Subcutaneous abdominal adipose tissue (tissue), 5 donors: ENCODE measurements around the gene C1QTNF2.

ENCODE experiments used
- H3K27ac ChIP-seq: one replicate; pipeline ENCODE4 v1.7.0; 2013; ENCODE audit warnings: low read depth, mild to moderate bottlenecking, inconsistent platforms, low read length, moderate library complexity
- H3K27me3 ChIP-seq, 5 donors: one replicate each; pipeline ENCODE4 v1.7.0; 2013; ENCODE audit warnings: low read length in 5 of 5, inconsistent platforms in 1 of 5; ENCODE audit not compliant: control insufficient read depth in 5 of 5, insufficient read depth in 4 of 5
- H3K36me3 ChIP-seq, 5 donors: one replicate each; pipeline ENCODE4 v1.7.0; 2013; ENCODE audit warnings: low read length in 5 of 5; ENCODE audit not compliant: control insufficient read depth in 5 of 5, insufficient read depth in 5 of 5
- H3K4me1 ChIP-seq, 5 donors: one replicate each; pipeline ENCODE4 v1.7.0; 2013; ENCODE audit warnings: low read length in 5 of 5, mild to moderate bottlenecking in 3 of 5, moderate library complexity in 1 of 5; ENCODE audit not compliant: control insufficient read depth in 5 of 5, insufficient read depth in 5 of 5
- H3K4me3 ChIP-seq, 5 donors: one replicate each; pipeline ENCODE4 v1.7.0; 2013; ENCODE audit warnings: low read length in 5 of 5, low read depth in 1 of 5
- H3K9ac ChIP-seq, 5 donors: one replicate each; pipeline ENCODE4 v1.7.0; 2013; ENCODE audit warnings: low read length in 5 of 5, mild to moderate bottlenecking in 4 of 5, moderate library complexity in 3 of 5
- H3K9me3 ChIP-seq, 5 donors: one replicate each; pipeline ENCODE4 v1.7.0; 2013; ENCODE audit warnings: low read length in 5 of 5; ENCODE audit not compliant: control insufficient read depth in 5 of 5
- donor health status: healthy.
- donor health status: healthy.
- donor health status: healthy.
- donor health status: healthy.
- donor health status: healthy.

C1QTNF2 gene

DNA sequence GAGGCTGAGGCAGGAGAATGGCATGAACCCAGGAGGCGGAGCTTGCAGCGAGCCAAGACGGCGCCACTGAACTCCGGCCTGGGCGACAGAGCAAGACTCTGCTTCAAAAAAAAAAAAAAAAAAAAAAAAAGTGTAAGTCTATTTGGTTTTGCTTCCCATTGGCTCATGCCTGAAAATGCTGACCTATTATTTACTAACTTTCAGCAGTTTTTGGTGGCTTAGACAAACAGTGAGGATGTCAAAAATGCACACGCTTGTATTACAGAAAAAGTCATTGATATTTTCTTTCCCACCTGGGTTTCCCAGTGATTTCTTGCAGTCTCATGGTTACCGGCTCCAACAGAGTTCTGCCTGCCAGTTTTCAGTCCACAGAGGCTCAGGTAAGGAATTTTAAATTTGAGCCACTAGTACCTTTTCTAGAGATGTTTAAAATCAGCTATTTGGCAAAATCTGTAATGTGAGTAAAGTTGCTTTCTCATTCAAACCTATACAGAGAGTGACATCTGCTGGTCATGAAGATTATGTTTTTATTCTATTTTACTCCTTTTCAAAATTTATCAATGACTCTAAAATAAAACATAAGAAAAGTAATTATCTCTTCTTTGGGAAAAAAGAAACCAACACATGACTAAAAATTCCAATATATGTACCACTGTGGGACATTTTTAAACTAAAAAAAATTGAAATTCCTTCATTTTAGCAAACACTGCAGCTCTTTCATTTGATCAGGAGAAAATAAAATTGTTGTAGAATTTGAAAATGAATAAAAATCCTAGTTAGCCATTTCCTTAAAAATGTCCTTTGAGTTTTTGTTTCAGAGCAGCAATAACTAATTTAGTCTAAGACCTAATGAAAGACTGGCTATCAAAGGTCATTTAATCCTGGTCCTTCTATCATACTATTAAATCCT, 20.6 kb upstream of the C1QTNF2 start:
- H3K27me3 ChIP-seq = no peaks in the 10 kb centered on the region
- H3K9me3 ChIP-seq = peaks cover 3 to 13% (median 5%) of the 10 kb centered on the region in 5 donors
- no peak overlapping the region for H3K4me3 ChIP-seq
- peaks cover 0 to 10% (median 0%) of the 10 kb centered on the region in 5 donors for H3K4me1 ChIP-seq
- H3K9ac ChIP-seq = no peak overlapping the region
- no peak overlapping the region for H3K27ac ChIP-seq
- no peaks in the 10 kb centered on the region for H3K36me3 ChIP-seq

DNA sequence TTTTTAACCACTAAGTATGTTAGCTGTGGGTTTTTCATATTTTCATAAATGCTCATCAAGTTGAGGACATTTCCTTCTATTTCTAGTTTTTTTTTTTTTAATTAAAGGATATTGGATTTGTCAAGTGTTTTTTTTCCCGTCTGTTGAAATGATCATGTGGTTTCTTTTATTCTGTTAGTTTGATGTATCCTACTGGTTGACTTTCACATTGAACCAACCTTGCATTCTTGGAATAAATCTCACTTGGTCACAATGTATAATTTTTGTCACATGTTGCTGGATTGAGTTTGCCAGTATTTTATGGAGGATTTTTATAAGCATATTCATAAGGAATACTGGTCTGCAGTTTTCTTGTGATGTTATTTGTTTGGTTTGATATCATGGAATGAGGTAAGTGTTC, 17.0 kb upstream of the C1QTNF2 start:
- H3K9me3 ChIP-seq = peaks cover 3 to 13% (median 5%) of the 10 kb centered on the region in 5 donors

GRCh38 chr5:160385496-160385895, 15.1 kb upstream of the C1QTNF2 start:
- Histone ChIP-seq H3K9me3 (peaks cover 3 to 13% (median 5%) of the 10 kb centered on the region in 5 donors), H3K4me1 (peaks cover 0 to 5% (median 0%) of the 10 kb centered on the region in 5 donors), H3K36me3 (no peaks in the 10 kb centered on the region), H3K4me3 (no peak overlapping the region), H3K27me3 (no peaks in the 10 kb centered on the region), H3K9ac (no peak overlapping the region), H3K27ac (no peak overlapping the region)

More for the DNA sequence above, 17.0 kb upstream of the C1QTNF2 start:
- no peaks in the 10 kb centered on the region for H3K36me3 ChIP-seq
- H3K27me3 ChIP-seq = no peaks in the 10 kb centered on the region
- no peak overlapping the region for H3K4me3 ChIP-seq
- no peak overlapping the region for H3K27ac ChIP-seq
- peaks cover 0 to 3% (median 0%) of the 10 kb centered on the region in 5 donors for H3K4me1 ChIP-seq
- H3K9ac ChIP-seq = no peak overlapping the region

GRCh38 chr5:160384681-160385080, 14.3 kb upstream of the C1QTNF2 start:
- Histone ChIP-seq H3K4me1 (peaks cover 0 to 7% (median 2%) of the 10 kb centered on the region in 5 donors), H3K27ac (no peak overlapping the region), H3K9ac (no peak overlapping the region), H3K4me3 (no peak overlapping the region), H3K9me3 (peaks cover 3 to 13% (median 5%) of the 10 kb centered on the region in 5 donors), H3K27me3 (no peaks in the 10 kb centered on the region), H3K36me3 (no peaks in the 10 kb centered on the region)

GRCh38 chr5:160382346-160382745, 11.9 kb upstream of the C1QTNF2 start:
- Histone ChIP-seq H3K27me3 (no peaks in the 10 kb centered on the region), H3K36me3 (no peaks in the 10 kb centered on the region), H3K27ac (no peak overlapping the region), H3K4me1 (peaks cover 2 to 12% (median 3%) of the 10 kb centered on the region in 5 donors), H3K4me3 (no peak overlapping the region), H3K9me3 (peaks cover 3 to 8% (median 3%) of the 10 kb centered on the region in 5 donors), H3K9ac (no peak overlapping the region)

DNA sequence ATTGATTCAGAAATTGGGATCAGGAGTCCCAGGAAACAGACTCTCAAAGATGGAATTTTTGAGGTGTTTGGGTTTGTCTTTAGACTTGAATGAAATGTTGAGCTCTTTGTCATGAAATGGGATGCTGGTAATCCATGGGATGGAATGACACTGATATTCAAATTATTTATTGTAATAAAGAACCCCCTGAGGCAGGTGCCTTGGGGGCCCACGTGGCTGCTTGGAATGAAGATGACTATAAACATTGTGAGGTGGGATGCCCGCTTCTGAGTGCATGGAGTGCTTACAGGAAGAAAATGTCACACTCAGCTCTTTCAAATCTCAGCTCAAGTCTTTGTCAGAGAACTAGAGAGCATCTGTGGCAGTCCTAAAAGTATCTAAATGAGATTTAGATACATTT, 9.6 kb upstream of the C1QTNF2 start:
- Histone ChIP-seq H3K4me1 (peaks cover 2 to 12% (median 3%) of the 10 kb centered on the region in 5 donors), H3K4me3 (no peak overlapping the region), H3K9me3 (no peaks in the 10 kb centered on the region), H3K27me3 (no peaks in the 10 kb centered on the region), H3K27ac (no peak overlapping the region), H3K36me3 (no peaks in the 10 kb centered on the region), H3K9ac (no peak overlapping the region)

- H3K27me3 ChIP-seq = no peaks in the 10 kb centered on the region
- no peak overlapping the region for H3K4me3 ChIP-seq
- no peaks in the 10 kb centered on the region for H3K9me3 ChIP-seq
- no peak overlapping the region for H3K9ac ChIP-seq
- H3K36me3 ChIP-seq = no peaks in the 10 kb centered on the region
- H3K4me1 ChIP-seq = peaks cover 2 to 12% (median 3%) of the 10 kb centered on the region in 5 donors
- H3K27ac ChIP-seq = no peak overlapping the region
Measured at GRCh38 chr5:160379511-160379910, 9.1 kb upstream of the C1QTNF2 start.

GRCh38 chr5:160378330-160378729, 7.9 kb upstream of the C1QTNF2 start:
- Histone ChIP-seq H3K27me3 (peaks cover 0 to 3% (median 0%) of the 10 kb centered on the region in 5 donors), H3K4me3 (no peak overlapping the region), H3K27ac (no peak overlapping the region), H3K9me3 (no peaks in the 10 kb centered on the region), H3K4me1 (peaks cover 2 to 12% (median 3%) of the 10 kb centered on the region in 5 donors), H3K9ac (no peak overlapping the region), H3K36me3 (no peaks in the 10 kb centered on the region)

DNA sequence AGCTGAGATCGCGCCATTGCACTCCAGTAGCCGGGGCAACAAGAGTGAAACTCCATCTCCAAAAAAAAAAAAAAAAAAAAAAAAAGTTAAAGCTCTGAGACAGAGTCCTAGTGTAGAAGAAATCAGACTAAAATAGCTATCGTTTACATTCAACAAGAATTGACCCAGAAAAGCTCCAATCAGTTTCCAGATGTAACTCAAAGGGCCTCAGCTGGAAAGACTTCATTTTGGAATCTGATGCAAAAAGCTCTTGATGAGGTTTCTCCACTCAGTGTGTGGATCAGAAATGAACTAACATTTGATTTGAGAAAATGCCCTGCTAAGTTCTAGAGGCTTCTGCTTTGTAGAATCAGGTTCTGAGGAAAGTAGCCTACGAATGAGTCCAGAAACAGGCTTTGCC, 7.2 kb upstream of the C1QTNF2 start:
- H3K9me3 ChIP-seq = no peaks in the 10 kb centered on the region
- no peak overlapping the region for H3K9ac ChIP-seq

GRCh38 chr5:160376416-160376815, 6.0 kb upstream of the C1QTNF2 start:
- Histone ChIP-seq H3K4me3 (no peak overlapping the region), H3K9ac (no peak overlapping the region), H3K4me1 (peaks cover 0 to 8% (median 3%) of the 10 kb centered on the region in 5 donors), H3K36me3 (no peaks in the 10 kb centered on the region), H3K27ac (no peak overlapping the region), H3K27me3 (peaks cover 0 to 3% (median 0%) of the 10 kb centered on the region in 5 donors), H3K9me3 (no peaks in the 10 kb centered on the region)

More for the DNA sequence above, 7.2 kb upstream of the C1QTNF2 start:
- Histone ChIP-seq H3K36me3 (no peaks in the 10 kb centered on the region), H3K27me3 (peaks cover 0 to 3% (median 0%) of the 10 kb centered on the region in 5 donors), H3K4me1 (peaks cover 2 to 12% (median 3%) of the 10 kb centered on the region in 5 donors), H3K27ac (no peak overlapping the region), H3K4me3 (no peak overlapping the region)
